Measurements from ENCODE around the gene PREX1.

DNA sequence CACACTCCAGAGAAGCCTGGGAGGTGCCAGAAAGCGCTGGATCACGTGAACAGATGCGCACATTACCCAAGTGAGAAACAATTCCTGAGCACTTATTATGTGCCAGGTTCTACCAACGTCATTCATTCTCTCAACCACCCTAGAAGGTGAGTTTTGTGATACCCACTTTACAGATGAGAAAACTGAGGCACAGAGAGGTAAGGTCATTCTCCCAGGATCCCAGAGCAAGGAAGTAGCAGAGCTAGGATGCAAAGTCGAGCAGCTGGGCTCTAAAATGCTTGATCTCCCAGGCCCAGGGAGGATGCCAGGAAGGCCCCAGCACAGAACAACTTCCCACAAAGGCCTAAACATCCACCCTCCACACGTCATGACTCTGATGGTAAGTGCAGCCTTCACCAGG lies 85.6 kb downstream of the PREX1 start:
- TF ChIP-seq, protein P1, sequence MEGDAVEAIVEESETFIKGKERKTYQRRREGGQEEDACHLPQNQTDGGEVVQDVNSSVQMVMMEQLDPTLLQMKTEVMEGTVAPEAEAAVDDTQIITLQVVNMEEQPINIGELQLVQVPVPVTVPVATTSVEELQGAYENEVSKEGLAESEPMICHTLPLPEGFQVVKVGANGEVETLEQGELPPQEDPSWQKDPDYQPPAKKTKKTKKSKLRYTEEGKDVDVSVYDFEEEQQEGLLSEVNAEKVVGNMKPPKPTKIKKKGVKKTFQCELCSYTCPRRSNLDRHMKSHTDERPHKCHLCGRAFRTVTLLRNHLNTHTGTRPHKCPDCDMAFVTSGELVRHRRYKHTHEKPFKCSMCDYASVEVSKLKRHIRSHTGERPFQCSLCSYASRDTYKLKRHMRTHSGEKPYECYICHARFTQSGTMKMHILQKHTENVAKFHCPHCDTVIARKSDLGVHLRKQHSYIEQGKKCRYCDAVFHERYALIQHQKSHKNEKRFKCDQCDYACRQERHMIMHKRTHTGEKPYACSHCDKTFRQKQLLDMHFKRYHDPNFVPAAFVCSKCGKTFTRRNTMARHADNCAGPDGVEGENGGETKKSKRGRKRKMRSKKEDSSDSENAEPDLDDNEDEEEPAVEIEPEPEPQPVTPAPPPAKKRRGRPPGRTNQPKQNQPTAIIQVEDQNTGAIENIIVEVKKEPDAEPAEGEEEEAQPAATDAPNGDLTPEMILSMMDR (IDR thresholded peaks at IDR 0.05 in 8 of 11, conservative IDR thresholded peaks at IDR 0.05 in 3 of 11) = no peak
- TF ChIP-seq POLR2AphosphoS5 (IDR thresholded peaks at IDR 0.05) = no peak

Measured in spleen (tissue), 7 donors.